ENCODE results near the gene DKKL1. TPM values are rescaled to one million over a fixed set of nuclear protein-coding genes. Genes with fewer than 3 reads are reported as not detected.

The DKKL1 gene
- polyA plus RNA-seq, 1 donor (not counting 4 experiments of a cell fraction or from before 2014, with no cell fraction given), result not detected

GRCh38 chr19:49403404-49404187 is 39.9 kb downstream of the DKKL1 start:
- no peaks in the 10 kb centered on the region for H3K79me2 ChIP-seq (ENCODE audit: control insufficient read depth, insufficient read depth, low read length)
- H3K27me3 ChIP-seq (ENCODE audit: control insufficient read depth, extremely low read depth, insufficient read depth, low read length), result peaks cover 4% of the 10 kb centered on the region
- dilution Hi-C loops (cut with MboI; ENCODE audit: extremely low pct_ligation_motif_present, low sequenced_read_pairs), result no loop called here
- no peaks in the 10 kb centered on the region for H3K36me3 ChIP-seq (ENCODE audit: control insufficient read depth in 2 of 2, extremely low read depth in 1 of 2, insufficient read depth in 2 of 2, low read length in 2 of 2)
- H3K9me1 ChIP-seq (ENCODE audit: control insufficient read depth, extremely low read depth, insufficient read depth, low read length), result no peaks in the 10 kb centered on the region
- no peak overlapping the region for H3K27ac ChIP-seq (ENCODE audit: control insufficient read depth, insufficient read depth, low read length)
- no peak overlapping the region for H3K4me2 ChIP-seq (ENCODE audit: control insufficient read depth, extremely low read depth, insufficient read depth, low read depth, low read length)
- DNase-seq (ENCODE audit: low read depth, low spot score), result no peak
- TF ChIP-seq EZH2 (IDR thresholded peaks at IDR 0.05; ENCODE audit: low read length) (no peak), CTCF (optimal IDR thresholded peaks at IDR 0.05 in 1 of 3, IDR thresholded peaks at IDR 0.05 in 1 of 3, conservative IDR thresholded peaks at IDR 0.05 in 1 of 3; ENCODE audit: extremely low read depth in 1 of 3, insufficient read depth in 2 of 3, low read length in 3 of 3) (no peak)
- FAIRE-seq, result no peak
- H3K9ac ChIP-seq (ENCODE audit: control insufficient read depth, extremely low read depth, insufficient read depth, low read length), result no peak overlapping the region
- no peak overlapping the region for H3K4me3 ChIP-seq (ENCODE audit: control insufficient read depth in 2 of 3, extremely low read depth in 1 of 3, insufficient read depth in 2 of 3, low read depth in 1 of 3, low read length in 3 of 3)
- H3K9me3 ChIP-seq (ENCODE audit: control insufficient read depth, low read depth, low read length), result no peaks in the 10 kb centered on the region
- no peaks in the 10 kb centered on the region for H4K20me1 ChIP-seq (ENCODE audit: control insufficient read depth, extremely low read depth, insufficient read depth, low read length)
- H2AFZ ChIP-seq (ENCODE audit: control insufficient read depth, low read length), result no peak overlapping the region
- H3K4me1 ChIP-seq (ENCODE audit: control insufficient read depth, extremely low read depth, insufficient read depth, low read length), result peaks cover under 1% of the 10 kb centered on the region

DNA sequence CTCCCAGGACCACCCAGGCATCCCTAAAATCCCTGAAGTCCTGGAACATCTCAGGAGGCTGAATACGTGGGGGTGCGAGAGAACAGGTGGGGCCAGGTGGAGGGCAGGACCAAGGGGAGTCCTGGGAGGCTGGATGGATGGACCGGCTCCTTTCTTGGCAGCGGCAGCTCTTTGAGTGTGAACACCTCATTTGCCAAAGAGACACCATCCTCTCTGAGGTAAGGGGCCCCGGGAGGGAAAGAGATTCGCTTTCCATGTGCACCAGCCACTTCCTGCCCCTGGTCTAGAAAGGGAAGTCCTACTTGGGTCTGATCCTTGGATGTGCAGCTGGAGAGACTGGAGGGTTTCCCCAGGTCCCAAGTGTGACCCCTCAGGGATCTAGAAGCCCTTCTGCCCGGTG is 43.4 kb downstream of the DKKL1 start:
- Histone ChIP-seq H3K9ac (ENCODE audit: control insufficient read depth, extremely low read depth, insufficient read depth, low read length) (no peak overlapping the region), H3K36me3 (ENCODE audit: control insufficient read depth in 2 of 2, extremely low read depth in 1 of 2, insufficient read depth in 2 of 2, low read length in 2 of 2) (no peaks in the 10 kb centered on the region), H2AFZ (ENCODE audit: control insufficient read depth, low read length) (no peak overlapping the region), H4K20me1 (ENCODE audit: control insufficient read depth, extremely low read depth, insufficient read depth, low read length) (no peaks in the 10 kb centered on the region), H3K9me3 (ENCODE audit: control insufficient read depth, low read depth, low read length) (no peaks in the 10 kb centered on the region), H3K79me2 (ENCODE audit: control insufficient read depth, insufficient read depth, low read length) (no peaks in the 10 kb centered on the region), H3K9me1 (ENCODE audit: control insufficient read depth, extremely low read depth, insufficient read depth, low read length) (no peaks in the 10 kb centered on the region), H3K27me3 (ENCODE audit: control insufficient read depth, extremely low read depth, insufficient read depth, low read length) (no peaks in the 10 kb centered on the region), H3K4me2 (ENCODE audit: control insufficient read depth, extremely low read depth, insufficient read depth, low read depth, low read length) (no peak overlapping the region), H3K4me1 (ENCODE audit: control insufficient read depth, extremely low read depth, insufficient read depth, low read length) (peaks cover 6% of the 10 kb centered on the region), H3K27ac (ENCODE audit: control insufficient read depth, insufficient read depth, low read length) (no peak overlapping the region), H3K4me3 (ENCODE audit: control insufficient read depth in 2 of 3, extremely low read depth in 1 of 3, insufficient read depth in 2 of 3, low read depth in 1 of 3, low read length in 3 of 3) (no peak overlapping the region)
- FAIRE-seq (no peak), DNase-seq (ENCODE audit: low read depth, low spot score) (no peak)
- dilution Hi-C loops (cut with MboI; ENCODE audit: extremely low pct_ligation_motif_present, low sequenced_read_pairs), result no loop called here
- TF ChIP-seq CTCF (optimal IDR thresholded peaks at IDR 0.05 in 1 of 3, IDR thresholded peaks at IDR 0.05 in 1 of 3, conservative IDR thresholded peaks at IDR 0.05 in 1 of 3; ENCODE audit: extremely low read depth in 1 of 3, insufficient read depth in 2 of 3, low read length in 3 of 3), result no peak

Data from keratinocyte (primary cell).